Cardiac septum (tissue), 1 donor: ENCODE results near the gene GPA33. TPM values are rescaled to one million over a fixed set of nuclear protein-coding genes. Genes with fewer than 3 reads are reported as not detected.

Experiments
- DNase-seq: peaks from one replicate; pipeline ENCODE4 v3.0.0-alpha.2; 2020; ENCODE audit warnings: low spot score
- intact Hi-C: fragments of 100-400 bp; cut with DNase I; formaldehyde crosslinking; loops from one replicate; pipeline ENCODE4 v1.14.0; 2022
- total RNA-seq: library from RNA; stranded (reverse); fragmentation: NEBNext Ultra II Directional; extraction: Animal tissue kit (Norgen Biotek cat#: 25700); gene quantifications from one replicate; pipeline ENCODE4 v1.2.1, GENCODE V29; 2021
- donor health status: DM: no; HTN: no; CAD: no.

Gene GPA33
- total RNA-seq, 1 donor from 2014 or later, result 2.7 TPM

DNA sequence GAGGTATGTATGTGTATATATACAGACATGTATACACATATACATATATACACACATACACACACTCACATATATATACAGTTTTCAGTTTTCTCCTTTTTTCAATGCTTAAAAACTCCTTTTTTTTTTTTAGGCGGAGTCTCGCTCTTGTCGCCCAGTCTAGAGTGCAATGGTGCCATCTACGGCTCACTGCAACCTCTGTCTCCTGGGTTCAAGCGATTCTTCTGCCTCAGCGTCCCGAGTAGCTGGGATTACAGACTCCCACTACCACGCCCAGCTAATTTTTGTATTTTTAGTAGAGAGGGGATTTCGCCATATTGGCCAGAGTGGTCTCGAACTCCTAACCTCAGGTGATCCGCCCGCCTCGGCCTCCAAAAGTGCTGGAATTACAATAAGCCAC lies 30.7 kb upstream of the GPA33 start:
- DNase-seq, result no peak
- intact Hi-C loops, result no loop called here

DNA sequence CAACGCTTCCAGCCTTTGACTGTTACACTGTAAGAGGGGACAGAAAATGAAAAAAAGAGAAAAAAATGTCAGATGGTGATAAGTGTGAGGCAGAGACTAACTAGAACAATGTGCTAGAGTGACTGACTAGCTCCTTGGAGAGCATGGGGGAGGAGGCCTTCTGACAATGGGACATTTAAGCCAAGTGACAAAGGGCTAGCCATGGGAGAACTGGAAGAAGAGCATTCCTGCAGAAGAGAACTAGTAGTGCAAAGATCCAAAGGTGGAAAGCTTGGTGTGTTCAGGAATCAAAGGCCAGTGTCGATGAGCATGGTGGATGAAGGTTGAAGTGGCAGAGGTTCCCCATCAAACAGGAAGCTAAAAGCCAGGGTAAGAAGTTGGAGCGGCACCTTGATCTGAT lies 29.5 kb upstream of the GPA33 start:
- no peak for DNase-seq
- intact Hi-C loops, result no loop called here

DNA sequence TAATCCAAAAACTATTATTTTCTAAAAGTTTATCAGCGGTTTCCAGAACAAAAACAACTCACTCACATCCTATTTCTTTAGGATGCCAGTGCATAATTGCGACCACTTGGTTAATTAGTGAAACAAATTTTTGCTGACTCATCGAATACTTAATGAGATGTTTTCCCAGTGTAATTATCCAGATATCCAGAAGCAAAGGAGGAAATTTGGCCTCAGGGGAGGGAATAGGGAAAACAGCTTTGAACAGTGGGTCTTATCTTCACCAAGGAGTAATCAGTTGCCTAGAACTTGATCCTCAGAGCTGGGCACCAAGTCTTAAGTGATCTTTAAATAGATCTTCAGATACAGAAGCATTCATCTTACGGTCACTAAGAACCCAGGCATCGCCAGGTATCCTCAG lies 28.0 kb upstream of the GPA33 start:
- DNase-seq, result no peak
- intact Hi-C loops, result no loop called here

DNA sequence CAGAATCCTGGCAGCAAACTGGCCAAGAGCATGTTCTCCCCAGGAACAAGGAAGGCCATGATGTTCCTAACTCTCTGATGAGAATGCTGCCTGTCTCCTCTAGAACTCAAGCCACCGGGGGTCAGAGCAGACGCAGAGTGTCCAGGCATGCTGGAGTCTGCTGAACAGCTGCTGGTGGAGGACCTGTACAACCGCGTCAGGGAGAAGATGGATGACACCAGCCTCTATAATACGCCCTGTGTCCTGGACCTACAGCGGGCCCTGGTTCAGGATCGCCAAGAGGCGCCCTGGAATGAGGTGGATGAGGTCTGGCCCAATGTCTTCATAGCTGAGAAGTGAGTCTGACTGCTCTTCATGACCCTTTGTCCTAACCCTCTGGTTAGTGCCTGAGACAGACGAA lies 27.0 kb upstream of the GPA33 start:
- intact Hi-C loops, result loop anchor here (1.0 kb wide), 1 partner anchor 17 kb away; no protein-coding TSS in a partner anchor
- DNase-seq, result no peak

DNA sequence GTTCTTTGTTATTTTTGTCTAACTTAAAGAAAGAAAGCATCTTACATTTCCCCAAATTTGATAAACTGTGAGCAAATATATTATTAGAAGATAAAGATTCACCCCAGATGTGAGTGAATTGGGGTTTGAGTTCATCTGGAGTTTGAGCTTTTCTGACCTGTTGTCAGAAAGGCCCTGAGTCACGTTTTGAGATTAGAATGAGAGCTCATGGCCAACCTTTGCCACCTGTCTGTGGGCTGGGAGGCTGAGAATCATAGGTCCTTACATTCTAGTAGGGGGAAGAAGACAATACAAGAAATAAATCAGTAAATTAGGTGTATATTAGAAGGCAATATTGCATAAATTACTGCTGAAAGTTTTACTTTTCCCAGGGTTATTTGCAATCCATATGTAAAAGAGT lies 26.0 kb upstream of the GPA33 start:
- intact Hi-C loops, result no loop called here
- no peak for DNase-seq

DNA sequence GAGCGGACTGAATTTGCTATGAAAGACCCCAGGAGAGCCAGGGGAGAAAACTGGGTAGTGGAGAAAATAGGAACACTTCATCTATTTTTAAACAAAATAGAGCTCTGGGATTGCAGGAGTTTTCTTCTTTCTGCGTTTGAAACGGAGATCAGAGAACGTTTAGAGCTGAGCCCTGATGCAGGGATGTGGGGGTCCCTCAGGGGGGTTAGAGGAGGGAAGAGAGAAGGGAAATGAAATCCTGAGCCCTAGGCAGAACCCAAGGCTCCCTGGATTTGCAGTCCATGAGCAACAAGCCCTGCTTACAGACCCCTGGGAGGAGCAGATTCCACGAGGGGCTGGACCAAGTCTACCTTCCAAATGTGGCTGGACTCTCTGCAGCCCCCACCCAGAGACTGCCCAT lies 25.5 kb upstream of the GPA33 start:
- intact Hi-C loops, result no loop called here
- no peak for DNase-seq

DNA sequence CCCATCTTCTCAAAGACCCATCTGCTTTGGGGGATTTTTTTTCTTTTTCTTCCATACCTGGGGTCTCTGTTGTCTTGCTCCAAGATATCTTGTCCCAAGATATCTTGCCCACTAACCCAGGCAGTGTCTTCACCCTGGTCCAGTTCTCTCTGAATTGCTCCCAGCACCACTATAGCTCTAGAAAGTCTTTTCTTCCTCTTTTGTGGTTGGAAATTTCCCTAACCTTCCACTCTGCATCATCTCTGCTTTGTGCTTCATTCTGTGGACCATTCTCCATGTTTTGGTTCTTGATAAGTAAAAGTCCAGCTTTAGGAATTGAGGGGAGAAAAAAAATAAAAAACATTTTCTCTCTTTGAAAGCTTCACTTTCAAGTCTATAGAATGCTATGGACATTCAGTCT lies 24.5 kb upstream of the GPA33 start:
- intact Hi-C loops, result no loop called here
- DNase-seq, result no peak

DNA sequence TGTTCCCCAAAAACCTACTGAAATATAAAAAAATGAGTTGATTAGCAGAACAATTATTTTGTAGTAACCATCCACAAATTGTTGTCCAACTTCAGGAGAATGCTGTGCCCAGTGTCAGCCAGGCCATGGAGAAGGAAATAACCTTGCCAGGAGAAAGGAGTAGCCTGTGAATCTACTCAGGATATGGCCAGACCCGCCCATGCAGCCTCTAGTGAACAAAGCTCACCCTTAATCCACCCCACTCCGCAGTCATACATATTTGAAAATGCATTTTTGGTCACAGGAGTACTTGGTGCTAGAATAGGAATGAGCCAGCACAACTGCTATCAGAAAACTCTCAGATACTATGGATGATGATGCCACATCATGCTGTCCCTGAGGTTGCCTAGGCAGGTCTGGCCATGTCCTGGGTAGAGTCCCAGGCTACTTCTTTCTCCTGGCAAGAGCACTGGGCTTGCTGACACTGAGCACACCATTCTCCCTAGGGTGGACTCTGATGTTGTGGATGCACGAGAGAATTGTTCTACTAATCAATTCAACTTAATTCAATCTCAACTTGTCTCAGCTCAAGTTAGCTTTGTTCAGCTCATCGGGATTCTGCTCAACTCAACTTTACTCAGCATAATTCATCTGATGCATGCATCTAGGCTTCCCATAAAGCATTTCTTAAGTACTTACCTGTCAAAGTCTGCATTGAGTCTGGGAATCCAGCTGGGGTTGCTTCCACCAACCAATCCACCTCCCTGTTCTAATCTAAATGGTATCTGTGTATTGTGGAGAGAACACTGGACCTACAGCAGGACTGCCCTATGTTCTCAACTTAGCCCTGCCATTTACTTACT lies 21.9 kb upstream of the GPA33 start:
- DNase-seq, result no peak
- intact Hi-C loops, result no loop called here

DNA sequence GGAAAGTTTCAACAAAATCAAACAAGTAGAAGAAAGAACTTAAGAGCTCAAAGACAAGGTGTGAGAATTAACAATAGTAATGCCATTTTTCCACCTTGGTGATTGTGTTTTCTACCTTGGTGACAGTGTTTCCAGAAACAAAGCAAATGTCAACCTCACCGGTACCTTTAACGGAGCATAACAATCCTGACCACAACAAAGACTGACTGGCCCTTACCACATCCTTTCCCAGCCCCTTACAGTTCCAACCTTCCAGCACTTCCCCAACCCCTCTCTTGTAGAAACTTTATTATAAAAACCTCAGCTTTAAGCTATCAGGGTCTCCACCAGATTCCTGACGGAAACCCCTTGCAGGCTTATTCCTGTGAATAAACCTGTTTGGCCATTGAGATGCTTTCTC lies 20.4 kb upstream of the GPA33 start:
- no peak for DNase-seq
- intact Hi-C loops, result no loop called here

DNA sequence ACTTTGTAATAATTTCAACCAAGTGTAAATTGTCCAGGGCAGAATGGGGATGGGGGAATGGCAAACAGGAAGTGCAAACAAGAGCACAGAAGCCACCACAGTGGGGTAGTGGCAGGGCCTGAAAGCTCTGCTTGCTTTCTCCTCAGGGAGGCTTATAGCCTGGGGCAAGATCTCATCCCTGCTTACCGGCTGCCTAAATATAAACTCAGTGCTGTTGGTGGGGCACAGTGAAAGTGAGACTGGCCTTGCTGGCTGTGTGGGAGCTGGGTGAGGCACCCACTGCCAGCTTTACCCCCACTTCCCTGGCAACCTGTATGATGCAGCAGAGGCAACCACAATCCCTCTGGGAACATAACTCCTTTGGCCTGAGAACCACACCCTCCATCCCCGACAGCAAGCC lies 18.9 kb upstream of the GPA33 start:
- intact Hi-C loops, result loop anchor here (5.0 kb wide), 1 partner anchor 37 kb away; no protein-coding TSS in a partner anchor
- DNase-seq, result no peak

DNA sequence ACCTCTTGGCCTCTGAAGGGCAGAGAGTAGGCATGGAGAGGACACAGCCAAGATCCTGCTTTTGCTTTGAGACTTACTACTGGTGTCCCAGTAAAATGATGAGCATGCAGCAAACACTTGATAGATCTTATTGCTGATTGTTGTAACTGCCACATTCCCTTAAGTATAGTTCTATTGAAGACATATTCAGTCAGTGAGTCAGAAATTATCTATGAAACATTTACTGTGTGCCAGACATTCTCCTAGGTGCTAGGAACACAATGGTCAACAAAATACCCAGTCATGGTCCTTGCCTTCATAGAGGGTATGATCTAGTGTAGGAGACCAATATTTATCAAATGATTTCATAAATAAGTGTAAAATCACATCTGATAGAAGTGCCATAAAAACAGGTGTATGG lies 17.3 kb upstream of the GPA33 start:
- intact Hi-C loops, result loop anchor here (5.0 kb wide), 1 partner anchor 35 kb away; no protein-coding TSS in a partner anchor
- DNase-seq, result no peak

DNA sequence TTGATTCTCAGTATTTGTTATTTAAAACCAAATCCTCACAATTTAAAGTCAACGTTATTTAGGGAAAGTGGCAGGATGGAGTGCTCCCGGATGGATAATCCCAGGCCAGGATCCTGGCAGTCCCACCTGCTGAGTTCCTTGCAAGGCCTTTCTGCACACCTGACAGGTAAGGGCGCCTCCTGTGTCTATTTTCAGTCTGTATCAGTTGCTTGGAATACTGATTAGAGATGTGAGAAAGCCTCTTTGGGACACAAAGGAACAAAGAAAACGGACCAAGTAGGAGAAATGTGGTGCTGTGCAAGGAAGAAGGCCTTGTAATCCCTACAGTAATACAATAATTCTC lies 15.9 kb upstream of the GPA33 start:
- DNase-seq, result no peak
- intact Hi-C loops, result loop anchor here (5.0 kb wide), 1 partner anchor 34 kb away; no protein-coding TSS in a partner anchor

DNA sequence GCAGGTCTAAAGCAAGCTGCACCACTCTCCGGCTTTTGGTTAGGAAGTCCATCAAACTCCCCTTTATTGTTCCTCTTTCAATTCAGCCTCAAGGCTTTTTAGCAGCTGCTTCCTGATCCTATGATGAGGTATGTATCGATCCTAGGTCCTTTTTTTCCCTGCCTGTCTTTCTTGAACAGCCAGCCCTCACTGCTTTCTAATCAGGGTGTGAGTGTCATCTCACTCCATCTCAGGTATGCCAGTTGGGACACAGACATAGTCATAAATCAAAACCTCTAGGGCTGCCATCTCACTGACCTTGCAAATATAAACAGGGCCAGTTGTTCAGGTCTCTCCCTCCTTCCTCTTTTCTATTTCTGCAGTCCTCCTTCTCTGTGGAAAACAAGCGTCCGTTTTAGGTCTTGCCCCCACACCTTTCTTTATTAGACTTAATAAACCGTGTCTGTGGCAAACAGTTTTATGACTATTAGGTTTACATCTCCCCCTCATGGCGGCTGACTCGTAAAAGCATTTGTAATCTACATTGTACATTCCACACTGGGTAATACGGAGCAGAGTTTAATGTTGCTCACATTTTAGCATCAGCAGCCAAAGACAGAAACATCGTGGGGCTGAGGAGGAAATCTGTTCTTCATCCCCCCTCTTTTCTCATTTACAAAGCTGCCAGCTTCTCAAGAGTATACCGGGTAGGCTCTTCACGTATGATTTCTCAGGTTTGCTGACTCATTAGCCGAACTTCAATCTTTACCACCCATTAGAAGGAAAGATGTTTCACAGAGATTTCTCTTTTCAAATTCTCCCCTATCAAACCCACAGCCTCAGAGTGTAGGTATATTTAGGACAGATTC lies 15.3 kb upstream of the GPA33 start:
- intact Hi-C loops, result loop anchor here (5.0 kb wide), 1 partner anchor 33 kb away; no protein-coding TSS in a partner anchor
- no peak for DNase-seq

DNA sequence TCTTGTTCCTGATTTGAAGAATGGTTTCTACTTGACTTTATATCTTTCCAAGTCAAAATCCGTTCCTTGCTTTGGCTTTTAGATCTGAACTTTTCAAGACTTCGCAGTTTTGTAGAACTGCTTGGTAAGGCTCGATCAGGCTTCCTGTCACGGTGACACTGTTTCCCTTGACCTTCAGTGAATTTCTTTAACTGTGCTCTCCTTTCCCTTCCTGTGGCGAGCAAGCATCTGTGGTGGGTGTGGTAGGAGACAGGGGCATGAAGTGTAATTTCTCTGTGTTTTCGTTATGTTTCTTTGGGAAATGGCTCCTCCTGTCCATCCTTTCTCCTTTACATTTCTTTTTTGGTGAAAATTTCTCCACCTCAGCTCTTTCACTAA lies 14.1 kb upstream of the GPA33 start:
- intact Hi-C loops, result no loop called here
- DNase-seq, result no peak

DNA sequence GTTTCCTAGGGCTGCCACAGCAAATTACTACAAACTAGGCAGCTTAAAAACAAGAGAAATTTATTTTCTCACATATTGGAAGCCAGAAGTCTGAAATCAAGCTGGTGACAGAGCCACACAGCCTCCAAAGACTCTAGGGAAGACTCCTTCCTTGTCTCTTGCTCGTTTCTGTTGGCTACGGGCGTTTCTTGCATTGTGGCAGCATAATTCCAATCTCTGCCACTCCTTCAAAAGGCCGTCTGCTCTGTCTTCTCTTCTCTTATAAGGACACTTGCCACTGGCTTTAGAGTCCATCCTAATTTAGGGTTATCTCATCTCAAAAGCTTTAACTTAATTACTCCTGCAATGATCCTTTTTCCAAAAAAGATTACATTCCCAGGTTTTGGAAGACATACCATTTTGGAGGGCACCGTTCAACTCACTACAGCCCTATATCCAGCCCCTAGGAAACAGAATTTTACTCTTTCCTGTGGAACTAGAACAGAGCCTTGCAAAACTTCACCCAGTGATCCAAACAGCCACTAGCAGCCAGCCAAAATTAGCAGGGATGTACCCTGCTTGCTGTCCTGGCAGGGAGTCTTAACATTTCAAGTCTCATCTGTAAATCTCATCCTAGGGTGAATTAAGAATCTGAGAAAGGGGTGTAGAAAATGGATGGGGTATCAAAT lies 12.9 kb upstream of the GPA33 start:
- DNase-seq, result no peak
- intact Hi-C loops, result no loop called here

DNA sequence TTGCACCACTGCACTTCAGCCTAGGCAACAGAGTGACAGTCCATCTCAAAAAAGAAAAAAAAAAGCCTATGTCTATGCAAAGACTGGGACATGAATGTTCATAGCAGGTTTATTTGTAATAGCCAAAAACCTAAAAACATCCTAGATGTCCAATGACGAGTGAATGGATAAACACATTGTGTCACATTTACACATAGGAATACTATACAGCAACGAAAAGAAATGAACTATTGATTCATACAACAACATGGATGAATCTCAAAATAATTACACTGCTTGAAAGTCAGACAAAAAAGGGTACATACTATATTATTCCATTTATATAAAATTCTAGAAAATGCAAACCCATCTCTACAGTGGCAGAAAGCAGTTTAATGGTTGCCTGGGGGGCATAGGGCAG lies 11.6 kb upstream of the GPA33 start:
- intact Hi-C loops, result no loop called here
- no peak for DNase-seq

DNA sequence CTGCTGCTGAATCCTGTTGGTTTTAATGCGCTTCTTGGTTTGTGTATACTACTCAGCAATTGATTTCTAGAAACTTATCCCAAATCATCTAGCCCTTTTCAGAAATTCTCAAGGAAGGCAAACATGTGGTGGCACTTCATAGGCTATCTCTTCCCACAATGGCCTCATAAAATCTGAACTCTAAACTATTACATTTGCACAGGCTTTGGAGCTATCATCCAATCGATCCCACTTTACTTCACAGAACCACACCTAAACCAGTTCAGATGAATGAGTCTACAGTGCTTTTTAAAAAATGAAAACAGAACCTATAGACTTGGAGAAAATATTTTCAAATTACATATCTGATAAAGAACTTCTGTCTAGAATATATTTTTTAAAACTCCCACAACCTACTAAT lies 10.6 kb upstream of the GPA33 start:
- DNase-seq, result no peak
- intact Hi-C loops, result loop anchor here (1.0 kb wide), 1 partner anchor 17 kb away; no protein-coding TSS in a partner anchor

DNA sequence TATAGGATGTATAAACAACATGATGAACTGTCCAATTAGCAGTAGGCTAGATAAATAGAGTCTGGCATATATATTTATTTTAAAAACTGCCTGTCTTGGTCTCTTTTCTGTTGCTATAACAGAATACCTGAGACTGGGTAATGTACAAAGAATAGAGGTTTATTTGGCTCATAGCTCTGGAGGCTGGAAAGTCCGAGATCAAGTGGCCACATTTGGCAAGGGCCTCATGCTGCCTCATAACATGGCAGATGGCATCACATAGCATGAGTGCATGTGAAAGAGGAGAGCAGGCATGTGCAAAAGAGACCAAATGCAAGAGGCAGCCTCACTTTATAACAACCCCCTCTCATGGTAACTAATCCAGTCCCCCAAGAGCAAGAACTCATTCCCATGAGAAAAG lies 9.7 kb upstream of the GPA33 start:
- DNase-seq, result no peak
- intact Hi-C loops, result loop anchor here (1.0 kb wide), 1 partner anchor 17 kb away; no protein-coding TSS in a partner anchor

DNA sequence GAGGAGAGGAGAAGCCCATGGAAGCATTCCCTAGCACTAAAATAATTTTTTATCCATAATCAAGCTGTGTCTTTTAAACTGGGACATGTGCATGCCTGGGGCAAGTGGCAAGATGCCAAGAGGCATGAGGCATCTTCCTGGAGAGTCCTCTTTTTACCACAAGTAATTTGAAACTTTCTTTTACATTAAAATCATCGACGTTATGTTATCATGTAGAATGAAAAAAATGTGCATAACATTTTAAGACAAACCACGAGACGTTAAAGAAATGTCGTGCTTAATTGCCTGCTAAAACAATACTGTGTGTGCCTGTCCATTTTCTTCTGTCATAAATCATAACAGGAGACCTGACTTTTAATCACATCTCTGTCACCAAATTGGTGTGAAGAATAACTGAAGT lies 5.2 kb upstream of the GPA33 start:
- no peak for DNase-seq
- intact Hi-C loops, result no loop called here

DNA sequence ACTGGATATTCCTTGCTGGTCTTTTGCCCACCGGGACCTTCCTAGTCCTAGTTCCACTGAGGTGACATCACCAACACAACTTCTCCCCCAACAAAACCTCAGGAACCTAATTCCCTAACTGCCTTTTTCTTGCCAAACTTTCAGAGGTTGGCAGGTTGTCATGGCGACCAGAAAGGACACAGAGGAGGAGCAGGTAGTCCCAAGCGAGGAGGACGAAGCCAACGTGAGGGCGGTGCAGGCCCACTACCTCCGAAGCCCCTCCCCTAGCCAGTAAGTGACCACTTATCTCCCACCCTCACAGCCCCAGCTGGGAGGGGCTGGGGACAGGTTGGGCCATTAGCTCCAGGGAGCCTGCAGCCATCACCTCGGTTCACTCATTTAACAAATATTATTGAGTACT lies 4.5 kb upstream of the GPA33 start:
- DNase-seq, result no peak
- intact Hi-C loops, result no loop called here
